ENCODE measurements around the gene PAQR5. TPM values are rescaled to one million over a fixed set of nuclear protein-coding genes. Genes with fewer than 3 reads are reported as not detected.
A peak's percentile ranks its signal among the peaks of the same experiment; 100 is the strongest.
"Not testable (repeated sequence)": the region's sequence is repeated elsewhere in the genome, so short reads cannot be mapped to it uniquely, and the experiment has no call there.

Gene PAQR5
- total RNA-seq, 2 experiments from 2014 or later = not detected

DNA sequence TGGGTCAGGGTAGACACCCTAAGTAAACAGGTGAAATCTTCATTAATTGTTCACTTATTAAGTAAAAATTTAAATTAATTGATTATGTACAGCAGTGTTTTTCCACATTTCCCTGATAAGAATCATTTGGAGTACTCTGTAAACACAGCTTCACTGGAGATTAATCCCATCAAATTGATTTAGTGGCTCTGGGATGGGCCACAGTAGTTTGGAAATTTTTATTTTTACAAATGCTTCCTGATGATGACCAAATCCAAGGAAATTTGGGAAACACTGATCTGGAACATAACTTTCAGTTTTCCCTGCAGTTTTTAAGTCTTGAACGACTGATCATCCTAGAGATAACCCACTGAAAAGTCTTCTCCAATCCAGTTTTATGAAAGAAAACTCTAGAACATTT is 135.1 kb downstream of the PAQR5 start:
- DNase-seq (no peak), ATAC-seq (no peak)
- Mint-ChIP-seq H3K27ac (no peak overlapping the region), H3K27me3 (no peaks in the 10 kb centered on the region), H3K4me1 (no peaks in the 10 kb centered on the region), H3K9me3 (ENCODE audit: low read depth) (no peaks in the 10 kb centered on the region), H3K36me3 (peaks cover 70% of the 10 kb centered on the region), H3K4me3 (no peak overlapping the region)
- CTCF ChIA-PET = interaction anchor here (1.1 to 1.5 kb wide), 2 partner anchors 19 to 29 kb away, joined by 3 to 5 read pairs; partner anchors contain the start of gene KIF23

GRCh38 chr15:69434238-69434637 is 135.5 kb downstream of the PAQR5 start:
- DNase-seq (no peak), ATAC-seq (no peak)
- no peak overlapping the region for H3K27ac Mint-ChIP-seq
- no peaks in the 10 kb centered on the region for H3K9me3 Mint-ChIP-seq (ENCODE audit: low read depth)
- CTCF ChIA-PET = interaction anchor here (1.1 kb wide), 1 partner anchor 20 kb away, joined by 3 read pairs; the partner anchor contains the start of gene KIF23
- no peaks in the 10 kb centered on the region for H3K4me1 Mint-ChIP-seq
- H3K4me3 Mint-ChIP-seq = no peak overlapping the region
- H3K36me3 Mint-ChIP-seq = peaks cover 66% of the 10 kb centered on the region
- no peaks in the 10 kb centered on the region for H3K27me3 Mint-ChIP-seq

- no peak for DNase-seq
These were observed 136.0 kb downstream of the PAQR5 start for GRCh38 chr15:69434679-69435078.

GRCh38 chr15:69435985-69436384 is 137.3 kb downstream of the PAQR5 start:
- CTCF ChIA-PET = interaction anchor here (0.7 kb wide), 1 partner anchor 16 kb away, joined by 7 read pairs; no protein-coding TSS in a partner anchor
- no peak for DNase-seq
- H3K4me1 Mint-ChIP-seq = no peaks in the 10 kb centered on the region

More at GRCh38 chr15:69434679-69435078, 136.0 kb downstream of the PAQR5 start:
- Mint-ChIP-seq H3K4me1 (no peaks in the 10 kb centered on the region), H3K9me3 (ENCODE audit: low read depth) (no peaks in the 10 kb centered on the region), H3K36me3 (peaks cover 69% of the 10 kb centered on the region), H3K27me3 (no peaks in the 10 kb centered on the region), H3K27ac (no peak overlapping the region), H3K4me3 (no peak overlapping the region)
- CTCF ChIA-PET = no interaction called here
- ATAC-seq = no peak

DNA sequence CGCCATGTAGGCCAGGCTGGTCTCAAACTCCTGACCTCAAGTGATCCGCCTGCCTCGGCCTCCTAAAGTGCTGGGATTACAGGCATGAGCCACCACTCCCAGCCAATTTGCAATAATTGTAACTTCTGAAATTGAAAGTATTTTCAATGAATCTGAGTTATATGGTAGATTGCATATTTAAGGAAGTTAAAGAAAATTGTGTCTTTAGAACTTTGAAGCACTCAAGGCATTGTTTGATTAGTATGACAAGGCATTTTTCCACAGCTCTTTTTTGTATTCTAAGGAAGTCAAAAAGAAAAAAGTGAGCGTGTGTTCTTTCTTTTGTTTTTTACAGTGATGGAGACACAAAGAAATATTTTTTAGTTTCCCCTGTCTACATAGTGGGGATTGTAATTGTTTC is 138.2 kb downstream of the PAQR5 start:
- no peak for ATAC-seq
- Mint-ChIP-seq H3K4me3 (no peak overlapping the region), H3K27me3 (no peaks in the 10 kb centered on the region), H3K4me1 (no peaks in the 10 kb centered on the region), H3K36me3 (peaks cover 72% of the 10 kb centered on the region), H3K9me3 (ENCODE audit: low read depth) (no peaks in the 10 kb centered on the region), H3K27ac (no peak overlapping the region)
- no peak for DNase-seq
- CTCF ChIA-PET = interaction anchor here (0.7 to 1.2 kb wide), 3 partner anchors 15 to 379 kb away, joined by 3 to 7 read pairs (median 3); partner anchors contain the start of gene RPLP1

More at GRCh38 chr15:69435985-69436384, 137.3 kb downstream of the PAQR5 start:
- Mint-ChIP-seq H3K9me3 (ENCODE audit: low read depth) (no peaks in the 10 kb centered on the region), H3K36me3 (peaks cover 69% of the 10 kb centered on the region), H3K27ac (no peak overlapping the region), H3K27me3 (no peaks in the 10 kb centered on the region), H3K4me3 (no peak overlapping the region)
- ATAC-seq = no peak

GRCh38 chr15:69439623-69440022 is 140.9 kb downstream of the PAQR5 start:
- H3K36me3 Mint-ChIP-seq = peaks cover 74% of the 10 kb centered on the region
- CTCF ChIA-PET = interaction anchor here (1.2 kb wide), 1 partner anchor 19 kb away, joined by 3 read pairs; no protein-coding TSS in a partner anchor
- ATAC-seq (no peak), DNase-seq (no peak)
- H3K27me3 Mint-ChIP-seq = no peaks in the 10 kb centered on the region
- no peaks in the 10 kb centered on the region for H3K9me3 Mint-ChIP-seq (ENCODE audit: low read depth)
- no peak overlapping the region for H3K4me3 Mint-ChIP-seq
- peaks cover 16% of the 10 kb centered on the region for H3K4me1 Mint-ChIP-seq
- no peak overlapping the region for H3K27ac Mint-ChIP-seq

DNA sequence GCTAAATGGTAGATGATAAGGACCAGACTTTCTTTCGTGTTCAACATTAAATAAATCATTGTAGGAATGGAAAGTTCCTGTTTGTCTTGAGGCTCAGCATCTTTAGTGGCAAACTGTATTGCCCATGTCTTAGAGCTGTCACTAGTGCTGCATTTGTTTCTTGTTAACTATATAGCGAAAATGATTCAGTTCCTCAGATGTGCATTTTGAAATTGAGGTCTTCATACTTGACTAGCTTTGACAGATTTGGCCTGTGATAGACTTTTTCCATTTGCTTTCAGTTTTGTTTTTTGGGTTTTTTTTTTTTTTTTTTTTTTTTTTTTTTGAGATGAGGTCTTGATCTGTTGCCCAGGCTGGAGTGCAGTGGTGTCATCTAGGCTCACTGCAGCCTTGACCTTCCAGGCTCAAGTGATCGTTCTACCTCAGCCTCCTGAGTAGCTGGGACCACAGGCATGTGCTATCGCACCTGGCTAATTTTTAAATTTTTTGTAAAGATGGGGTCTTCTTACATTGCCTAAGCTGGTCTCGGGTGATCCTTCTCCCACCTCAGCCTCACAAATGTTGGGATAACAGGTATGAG is 144.4 kb downstream of the PAQR5 start:
- peak; percentile 77 for ATAC-seq

GRCh38 chr15:69444686-69445085 is 146.0 kb downstream of the PAQR5 start:
- H3K4me1 Mint-ChIP-seq = peaks cover 16% of the 10 kb centered on the region
- CTCF ChIA-PET = interaction anchor here (0.9 kb wide), 1 partner anchor 12 kb away, joined by 3 read pairs; no protein-coding TSS in a partner anchor
- H3K9me3 Mint-ChIP-seq (ENCODE audit: low read depth) = no peaks in the 10 kb centered on the region
- no peak overlapping the region for H3K4me3 Mint-ChIP-seq
- DNase-seq = no peak
- H3K27ac Mint-ChIP-seq = no peak overlapping the region
- H3K27me3 Mint-ChIP-seq = no peaks in the 10 kb centered on the region
- ATAC-seq = no peak
- H3K36me3 Mint-ChIP-seq = peaks cover 78% of the 10 kb centered on the region

More for the DNA sequence above, 144.4 kb downstream of the PAQR5 start:
- Mint-ChIP-seq H3K27me3 (no peaks in the 10 kb centered on the region), H3K4me3 (peak overlapping the region; percentile 23), H3K36me3 (peaks cover 77% of the 10 kb centered on the region), H3K4me1 (peaks cover 16% of the 10 kb centered on the region), H3K9me3 (ENCODE audit: low read depth) (no peaks in the 10 kb centered on the region), H3K27ac (peak overlapping the region; percentile 60)
- DNase-seq = no peak
- CTCF ChIA-PET = interaction anchor here (0.6 to 1.8 kb wide), 3 partner anchors 9 to 150 kb away, joined by 3 to 11 read pairs (median 5); partner anchors contain the start of gene RPLP1

DNA sequence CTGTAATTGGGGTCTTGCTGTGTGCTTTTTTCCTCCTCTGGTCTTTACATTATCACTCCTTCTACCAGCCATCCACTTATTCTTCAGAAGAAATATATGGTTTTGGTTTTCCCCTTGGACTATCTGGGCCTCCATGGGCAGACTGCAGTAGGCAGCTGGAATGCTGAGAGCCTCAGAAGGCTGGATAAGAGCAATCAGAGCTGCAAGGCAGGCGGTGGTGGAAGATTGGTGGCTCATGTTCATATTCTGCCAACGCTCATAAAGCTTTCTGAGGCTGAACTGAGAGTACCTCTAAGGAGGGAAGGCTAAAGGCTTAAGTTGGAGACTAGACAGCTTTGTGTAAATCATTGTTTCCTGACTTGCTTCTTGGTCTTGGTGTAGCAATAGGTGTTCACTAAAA is 148.2 kb downstream of the PAQR5 start:
- no peak overlapping the region for H3K27ac Mint-ChIP-seq
- peaks cover 57% of the 10 kb centered on the region for H3K36me3 Mint-ChIP-seq
- ATAC-seq (no peak), DNase-seq (no peak)
- H3K27me3 Mint-ChIP-seq = no peaks in the 10 kb centered on the region
- no peak overlapping the region for H3K4me3 Mint-ChIP-seq
- CTCF ChIA-PET = interaction anchor here (1.7 kb wide), 1 partner anchor 16 kb away, joined by 5 read pairs; no protein-coding TSS in a partner anchor
- no peaks in the 10 kb centered on the region for H3K9me3 Mint-ChIP-seq (ENCODE audit: low read depth)
- H3K4me1 Mint-ChIP-seq = peaks cover 22% of the 10 kb centered on the region

DNA sequence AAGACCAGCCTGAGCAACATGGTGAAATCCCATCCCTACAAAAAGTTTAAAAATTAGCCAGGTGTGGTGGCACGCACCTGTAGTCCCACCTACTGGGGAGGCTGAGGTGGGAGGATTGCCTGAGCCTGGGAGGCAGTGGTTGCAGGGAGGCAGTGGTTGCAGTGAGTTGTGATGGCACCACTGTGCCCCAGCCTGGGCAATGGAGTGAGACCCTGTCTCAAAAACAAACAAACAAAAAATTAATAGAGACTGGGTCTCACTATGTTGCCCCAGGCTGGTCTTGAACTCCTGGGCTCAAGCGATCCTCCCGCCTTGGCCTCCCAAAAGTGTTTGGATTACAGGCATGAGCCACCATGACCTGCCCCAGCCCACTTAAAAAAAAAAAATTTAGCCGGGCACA is 151.5 kb downstream of the PAQR5 start:
- peaks cover 57% of the 10 kb centered on the region for H3K36me3 Mint-ChIP-seq
- H3K4me3 Mint-ChIP-seq; CTCF ChIA-PET; H3K27ac Mint-ChIP-seq; H3K27me3 Mint-ChIP-seq; H3K9me3 Mint-ChIP-seq (ENCODE audit: low read depth); ATAC-seq; DNase-seq: not testable (repeated sequence)
- H3K4me1 Mint-ChIP-seq = peaks cover 25% of the 10 kb centered on the region

DNA sequence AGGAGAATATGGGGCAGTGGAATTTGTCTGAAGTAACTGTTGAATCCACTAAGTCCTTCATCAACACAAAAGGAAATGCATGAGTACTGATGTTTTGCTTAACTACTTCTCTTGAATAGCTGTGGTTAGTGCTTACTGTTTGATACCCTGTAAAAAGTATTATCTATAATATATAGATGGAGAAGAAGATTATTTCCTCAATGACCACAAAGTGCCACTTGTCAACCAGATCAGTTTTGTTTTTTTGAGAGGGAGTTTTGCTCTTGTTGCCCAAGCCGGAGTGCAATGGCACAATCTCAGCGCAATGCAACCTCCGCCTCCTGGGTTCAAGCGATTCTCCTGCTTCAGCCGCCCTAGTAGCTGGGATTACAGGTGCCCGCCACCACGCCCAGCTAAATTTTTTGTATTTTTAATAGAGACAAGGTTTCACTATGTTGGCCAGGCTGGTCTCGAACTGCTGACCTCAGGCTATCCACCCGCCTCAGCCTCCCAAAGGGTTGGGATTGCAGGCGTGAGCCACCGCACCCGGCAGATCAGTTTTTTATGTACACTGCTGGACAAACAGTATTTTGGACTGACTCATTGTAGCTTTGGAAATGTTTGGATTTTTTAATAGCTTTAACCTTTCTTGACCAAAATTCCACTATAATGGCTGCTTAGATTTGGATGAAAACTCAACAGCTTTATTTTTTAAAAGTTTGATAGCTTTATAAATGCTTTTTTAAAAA is 152.4 kb downstream of the PAQR5 start:
- Mint-ChIP-seq H3K4me1 (peaks cover 33% of the 10 kb centered on the region), H3K4me3 (no peak overlapping the region), H3K9me3 (ENCODE audit: low read depth) (no peaks in the 10 kb centered on the region), H3K27ac (peak overlapping the region; percentile 99), H3K36me3 (peaks cover 58% of the 10 kb centered on the region), H3K27me3 (no peaks in the 10 kb centered on the region)
- DNase-seq = no peak
- ATAC-seq = no peak
- CTCF ChIA-PET = interaction anchor here (1.1 to 4.1 kb wide), 3 partner anchors 11 to 16 kb away, joined by 7 to 78 read pairs (median 36); no protein-coding TSS in a partner anchor

- Mint-ChIP-seq H3K4me1 (peaks cover 36% of the 10 kb centered on the region), H3K4me3 (peak overlapping the region; percentile 97), H3K27ac (peak overlapping the region; percentile 99), H3K27me3 (no peaks in the 10 kb centered on the region), H3K9me3 (ENCODE audit: low read depth) (no peaks in the 10 kb centered on the region), H3K36me3 (peaks cover 54% of the 10 kb centered on the region)
- CTCF ChIA-PET = interaction anchor here (1.0 to 4.1 kb wide), 8 partner anchors 9 to 291 kb away, joined by 3 to 78 read pairs (median 6); no protein-coding TSS in a partner anchor
- DNase-seq (no peak), ATAC-seq (peak; percentile 38)
These were observed 153.4 kb downstream of the PAQR5 start for GRCh38 chr15:69451951-69452691.
